Measurements from ENCODE around the gene USP7. TPM values are rescaled to one million over a fixed set of nuclear protein-coding genes. Genes with fewer than 3 reads are reported as not detected.

The USP7 gene
- polyA plus RNA-seq, 1 donor (not counting 4 experiments of a cell fraction or from before 2014, with no cell fraction given), result 63.4 TPM

DNA sequence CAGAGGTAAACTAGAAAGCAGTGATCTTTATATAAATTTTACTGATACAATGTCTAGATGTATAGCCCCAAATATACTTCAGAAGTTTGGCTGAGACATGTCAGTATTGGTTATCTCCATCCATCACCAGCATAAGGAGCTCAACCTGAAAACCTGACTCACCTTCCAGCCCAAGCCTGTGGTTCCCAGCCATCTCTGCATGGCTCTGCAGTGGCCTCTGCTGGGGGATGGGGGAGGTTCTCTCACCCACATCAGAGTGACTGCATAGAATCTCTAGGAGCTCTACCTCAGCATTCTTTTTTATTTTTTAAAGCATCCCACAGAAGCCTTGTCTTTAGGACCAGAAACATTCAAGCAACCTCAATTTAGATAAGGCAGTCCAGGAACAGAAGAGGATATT, 27.3 kb downstream of the USP7 start:
- H3K27ac ChIP-seq (ENCODE audit: control insufficient read depth, insufficient read depth, low read length), result no peak overlapping the region
- FAIRE-seq (peak; percentile 85), DNase-seq (ENCODE audit: low read depth, low spot score) (peak; percentile 17)

DNA sequence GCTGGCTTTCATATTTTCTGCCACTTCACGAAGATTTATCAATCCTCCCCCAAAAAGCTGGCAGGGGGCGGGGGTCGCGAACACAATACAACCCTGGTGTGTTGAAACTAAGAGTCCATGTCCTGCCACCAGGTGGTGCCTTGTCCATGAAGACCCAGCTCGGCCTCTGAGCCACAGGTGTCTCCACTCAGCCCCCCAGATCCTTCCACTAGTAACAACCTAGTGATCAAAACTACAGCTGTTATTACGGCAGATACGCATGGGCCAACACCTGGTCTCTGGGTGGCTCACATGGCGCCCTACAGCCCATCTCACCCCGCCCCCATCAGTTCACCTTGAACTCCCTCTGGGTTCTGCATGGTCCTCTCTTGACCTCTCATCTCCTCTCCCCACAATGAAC, 27.7 kb downstream of the USP7 start:
- H3K27ac ChIP-seq (ENCODE audit: control insufficient read depth, insufficient read depth, low read length), result no peak overlapping the region
- dilution Hi-C loops (cut with MboI; ENCODE audit: extremely low pct_ligation_motif_present, low sequenced_read_pairs), result loop anchor here (25.0 kb wide), 1 partner anchor 176 kb away; no protein-coding TSS in a partner anchor
- H3K9me3 ChIP-seq (ENCODE audit: control insufficient read depth, low read depth, low read length), result no peaks in the 10 kb centered on the region
- peaks cover 17% of the 10 kb centered on the region for H3K4me1 ChIP-seq (ENCODE audit: control insufficient read depth, extremely low read depth, insufficient read depth, low read length)
- FAIRE-seq (no peak), DNase-seq (ENCODE audit: low read depth, low spot score) (no peak)
- no peak for TF ChIP-seq EZH2 (IDR thresholded peaks at IDR 0.05; ENCODE audit: low read length)
- TF ChIP-seq, protein P1, sequence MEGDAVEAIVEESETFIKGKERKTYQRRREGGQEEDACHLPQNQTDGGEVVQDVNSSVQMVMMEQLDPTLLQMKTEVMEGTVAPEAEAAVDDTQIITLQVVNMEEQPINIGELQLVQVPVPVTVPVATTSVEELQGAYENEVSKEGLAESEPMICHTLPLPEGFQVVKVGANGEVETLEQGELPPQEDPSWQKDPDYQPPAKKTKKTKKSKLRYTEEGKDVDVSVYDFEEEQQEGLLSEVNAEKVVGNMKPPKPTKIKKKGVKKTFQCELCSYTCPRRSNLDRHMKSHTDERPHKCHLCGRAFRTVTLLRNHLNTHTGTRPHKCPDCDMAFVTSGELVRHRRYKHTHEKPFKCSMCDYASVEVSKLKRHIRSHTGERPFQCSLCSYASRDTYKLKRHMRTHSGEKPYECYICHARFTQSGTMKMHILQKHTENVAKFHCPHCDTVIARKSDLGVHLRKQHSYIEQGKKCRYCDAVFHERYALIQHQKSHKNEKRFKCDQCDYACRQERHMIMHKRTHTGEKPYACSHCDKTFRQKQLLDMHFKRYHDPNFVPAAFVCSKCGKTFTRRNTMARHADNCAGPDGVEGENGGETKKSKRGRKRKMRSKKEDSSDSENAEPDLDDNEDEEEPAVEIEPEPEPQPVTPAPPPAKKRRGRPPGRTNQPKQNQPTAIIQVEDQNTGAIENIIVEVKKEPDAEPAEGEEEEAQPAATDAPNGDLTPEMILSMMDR (optimal IDR thresholded peaks at IDR 0.05 in 1 of 3, IDR thresholded peaks at IDR 0.05 in 1 of 3, conservative IDR thresholded peaks at IDR 0.05 in 1 of 3; ENCODE audit: extremely low read depth in 1 of 3, insufficient read depth in 2 of 3, low read length in 3 of 3), result no peak
- no peak overlapping the region for H3K4me2 ChIP-seq (ENCODE audit: control insufficient read depth, extremely low read depth, insufficient read depth, low read depth, low read length)
- H3K36me3 ChIP-seq (ENCODE audit: control insufficient read depth in 2 of 2, extremely low read depth in 1 of 2, insufficient read depth in 2 of 2, low read length in 2 of 2), result no peaks in the 10 kb centered on the region
- peaks cover 99% of the 10 kb centered on the region for H3K79me2 ChIP-seq (ENCODE audit: control insufficient read depth, insufficient read depth, low read length)
- peaks cover 78% of the 10 kb centered on the region for H4K20me1 ChIP-seq (ENCODE audit: control insufficient read depth, extremely low read depth, insufficient read depth, low read length)
- H3K27me3 ChIP-seq (ENCODE audit: control insufficient read depth, extremely low read depth, insufficient read depth, low read length), result no peaks in the 10 kb centered on the region
- no peak overlapping the region for H3K4me3 ChIP-seq (ENCODE audit: control insufficient read depth in 2 of 3, extremely low read depth in 1 of 3, insufficient read depth in 2 of 3, low read depth in 1 of 3, low read length in 3 of 3)
- peaks cover 9% of the 10 kb centered on the region for H3K9me1 ChIP-seq (ENCODE audit: control insufficient read depth, extremely low read depth, insufficient read depth, low read length)
- no peak overlapping the region for H3K9ac ChIP-seq (ENCODE audit: control insufficient read depth, extremely low read depth, insufficient read depth, low read length)
- H2AFZ ChIP-seq (ENCODE audit: control insufficient read depth, low read length), result no peak overlapping the region

More for the DNA sequence above, 27.3 kb downstream of the USP7 start:
- Histone ChIP-seq H4K20me1 (ENCODE audit: control insufficient read depth, extremely low read depth, insufficient read depth, low read length) (peaks cover 75% of the 10 kb centered on the region), H3K36me3 (ENCODE audit: control insufficient read depth in 2 of 2, extremely low read depth in 1 of 2, insufficient read depth in 2 of 2, low read length in 2 of 2) (no peaks in the 10 kb centered on the region), H3K4me1 (ENCODE audit: control insufficient read depth, extremely low read depth, insufficient read depth, low read length) (peaks cover 17% of the 10 kb centered on the region), H3K79me2 (ENCODE audit: control insufficient read depth, insufficient read depth, low read length) (peaks cover 99% of the 10 kb centered on the region), H3K9ac (ENCODE audit: control insufficient read depth, extremely low read depth, insufficient read depth, low read length) (no peak overlapping the region), H3K9me1 (ENCODE audit: control insufficient read depth, extremely low read depth, insufficient read depth, low read length) (peaks cover 9% of the 10 kb centered on the region), H3K27me3 (ENCODE audit: control insufficient read depth, extremely low read depth, insufficient read depth, low read length) (no peaks in the 10 kb centered on the region), H3K9me3 (ENCODE audit: control insufficient read depth, low read depth, low read length) (no peaks in the 10 kb centered on the region), H3K4me2 (ENCODE audit: control insufficient read depth, extremely low read depth, insufficient read depth, low read depth, low read length) (no peak overlapping the region), H2AFZ (ENCODE audit: control insufficient read depth, low read length) (no peak overlapping the region), H3K4me3 (ENCODE audit: control insufficient read depth in 2 of 3, extremely low read depth in 1 of 3, insufficient read depth in 2 of 3, low read depth in 1 of 3, low read length in 3 of 3) (no peak overlapping the region)
- dilution Hi-C loops (cut with MboI; ENCODE audit: extremely low pct_ligation_motif_present, low sequenced_read_pairs), result loop anchor here (25.0 kb wide), 1 partner anchor 176 kb away; no protein-coding TSS in a partner anchor
- TF ChIP-seq, protein P1 (optimal IDR thresholded peaks at IDR 0.05 in 1 of 3, IDR thresholded peaks at IDR 0.05 in 1 of 3, conservative IDR thresholded peaks at IDR 0.05 in 1 of 3; ENCODE audit: extremely low read depth in 1 of 3, insufficient read depth in 2 of 3, low read length in 3 of 3), result peak; percentile 70 to 82 (median 78)
- TF ChIP-seq EZH2 (IDR thresholded peaks at IDR 0.05; ENCODE audit: low read length), result no peak
